ENCODE measurements around the gene CAMTA1. TPM values are rescaled to one million over a fixed set of nuclear protein-coding genes. Genes with fewer than 3 reads are reported as not detected.
A peak's percentile ranks its signal among the peaks of the same experiment; 100 is the strongest.

The CAMTA1 gene
- total and polyA plus RNA-seq, 9 of the 15 experiments (the other 6 are each of a cell fraction or from before 2014, with no cell fraction given): 43.9 to 161 (median 65.9) TPM

- BruUV-seq (replicated peaks): no TSS peak
- Histone ChIP-seq H3K4me3 (no peak overlapping the region), H3K9ac (ENCODE audit: insufficient read depth in 1 of 2, low read depth in 2 of 2, low read length in 2 of 2) (no peak overlapping the region), H4K20me1 (replicated peaks; ENCODE audit: control insufficient read depth, insufficient read depth, low read length) (no peaks in the 10 kb centered on the region), H2AFZ (ENCODE audit: low read depth, low read length) (no peak overlapping the region), H3K27me3 (ENCODE audit: control insufficient read depth in 2 of 2, insufficient read depth in 2 of 2, low read length in 2 of 2) (peaks cover 14 to 53% of the 10 kb centered on the region in 2 experiments; a peak in 4 of 5 replicates), H3K4me2 (ENCODE audit: insufficient read depth, low read length) (no peak overlapping the region), H3K9me1 (ENCODE audit: control insufficient read depth, insufficient read depth, low read length) (no peaks in the 10 kb centered on the region), H3K4me1 (replicated peaks in 1 of 2; ENCODE audit: control insufficient read depth in 2 of 2, insufficient read depth in 2 of 2, low read length in 2 of 2) (no peaks in the 10 kb centered on the region; a peak in 1 of 5 replicates), H3K79me2 (ENCODE audit: control insufficient read depth, insufficient read depth, low read length) (no peaks in the 10 kb centered on the region), H3K27ac (ENCODE audit: extremely low read depth, low read depth, low read length) (no peak overlapping the region), H3K36me3 (ENCODE audit: control insufficient read depth, insufficient read depth, low read length) (no peaks in the 10 kb centered on the region), H3K9me3 (replicated peaks; ENCODE audit: control insufficient read depth, insufficient read depth, low read depth, low read length) (no peaks in the 10 kb centered on the region)
- in situ Hi-C loops (cut with MboI): no loop called here
- WGBS (ENCODE audit: insufficient coverage, low coverage, missing lambda C conversion rate): 2% methylated on average over 4 of the region's 4 CpGs
- intact Hi-C loops (cut with micrococcal nuclease): no loop called here
- DNase-seq (ENCODE audit: extremely low read depth in 1 of 4, low spot score in 3 of 4): no peak
- no peak for ATAC-seq
- FAIRE-seq: no peak
- ChIA-PET POLR2A (no interaction called here), CTCF (ENCODE audit: low intra/inter-chr PET ratio) (interaction anchor here (0.7 kb wide), 1 partner anchor 448 kb away, joined by 3 read pairs; no protein-coding TSS in a partner anchor)
- no peak for TF ChIP-seq ZNF780A (CRISPR knock-in tag; IDR thresholded peaks at IDR 0.05)
These were observed 139.6 kb downstream of the CAMTA1 start for GRCh38 chr1:6924891-6925290.

- TF ChIP-seq ZNF639 (CRISPR knock-in tag; conservative IDR thresholded peaks at IDR 0.05 in 1 of 2, IDR thresholded peaks at IDR 0.05 in 1 of 2) (0 out of 4 replicates have a peak, but pooled peaks of 1 of the 2 experiments have one; percentile 24), CHD1 (IDR thresholded peaks at IDR 0.05; ENCODE audit: low read length) (no peak)
- H3K79me2 ChIP-seq (ENCODE audit: control insufficient read depth, insufficient read depth, low read length): no peaks in the 10 kb centered on the region
- no peak for DNase-seq (ENCODE audit: extremely low read depth in 1 of 4, low spot score in 3 of 4)
- BruUV-seq (replicated peaks): no TSS peak
- ATAC-seq: no peak
- H2AFZ ChIP-seq (ENCODE audit: low read depth, low read length): no peak overlapping the region
- ChIA-PET POLR2A (interaction anchor here (1.2 to 1.6 kb wide), 2 partner anchors 11 to 16 kb away, joined by 4 to 6 read pairs; no protein-coding TSS in a partner anchor), CTCF (ENCODE audit: low intra/inter-chr PET ratio) (no interaction called here)
- no peaks in the 10 kb centered on the region for H3K9me3 ChIP-seq (replicated peaks; ENCODE audit: control insufficient read depth, insufficient read depth, low read depth, low read length)
- in situ Hi-C loops (cut with MboI) (no loop called here), intact Hi-C loops (cut with micrococcal nuclease) (no loop called here)
- WGBS (ENCODE audit: insufficient coverage, low coverage, missing lambda C conversion rate): 2% methylated on average over 4 of the region's 4 CpGs
- FAIRE-seq: peak; percentile 26
- H3K27me3 ChIP-seq (ENCODE audit: control insufficient read depth in 2 of 2, insufficient read depth in 2 of 2, low read length in 2 of 2): peaks cover 33 to 64% of the 10 kb centered on the region in 2 experiments
- no peaks in the 10 kb centered on the region for H3K9me1 ChIP-seq (ENCODE audit: control insufficient read depth, insufficient read depth, low read length)
- H3K4me3 ChIP-seq: no peak overlapping the region
- H3K27ac ChIP-seq (ENCODE audit: extremely low read depth, low read depth, low read length): no peak overlapping the region
- H3K9ac ChIP-seq (ENCODE audit: insufficient read depth in 1 of 2, low read depth in 2 of 2, low read length in 2 of 2): no peak overlapping the region
- no peaks in the 10 kb centered on the region for H4K20me1 ChIP-seq (replicated peaks; ENCODE audit: control insufficient read depth, insufficient read depth, low read length)
- no peaks in the 10 kb centered on the region; a peak in 1 of 5 replicates for H3K4me1 ChIP-seq (replicated peaks in 1 of 2; ENCODE audit: control insufficient read depth in 2 of 2, insufficient read depth in 2 of 2, low read length in 2 of 2)
- H3K36me3 ChIP-seq (ENCODE audit: control insufficient read depth, insufficient read depth, low read length): no peaks in the 10 kb centered on the region
- no peak overlapping the region for H3K4me2 ChIP-seq (ENCODE audit: insufficient read depth, low read length)
These were observed 142.4 kb downstream of the CAMTA1 start for GRCh38 chr1:6927626-6928025.
